ENCODE results near the gene FOXC1.

FOXC1 gene

DNA sequence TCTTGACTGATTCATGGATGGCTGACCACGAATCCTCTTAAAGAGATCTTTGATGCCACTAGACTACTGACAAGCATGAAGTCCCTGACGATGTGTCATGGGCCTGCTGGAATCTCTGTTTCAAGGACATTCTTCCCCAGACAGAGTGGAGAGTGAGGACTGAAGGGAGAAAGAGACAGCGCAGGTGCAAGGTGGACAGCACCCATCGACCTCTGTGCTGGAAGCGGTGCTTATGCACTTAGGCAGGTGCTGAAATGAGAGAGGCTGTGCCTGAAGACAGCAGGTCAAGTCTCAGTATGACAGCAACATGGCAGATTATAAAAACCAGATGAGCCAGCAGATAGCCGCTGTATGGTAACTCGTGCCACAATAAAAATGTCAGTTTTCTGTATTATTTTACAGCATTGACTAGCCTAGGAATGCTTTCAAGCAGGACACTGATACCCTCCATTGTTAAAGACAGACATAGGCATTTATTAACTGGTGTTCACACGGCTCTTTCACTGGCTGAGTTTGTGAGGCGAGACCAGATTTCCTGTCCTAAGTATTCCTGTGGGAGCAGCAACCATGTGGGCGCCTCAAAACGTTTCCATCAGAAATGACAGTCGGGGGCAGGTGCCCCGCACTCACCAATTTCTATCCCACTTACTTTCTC is 47.5 kb downstream of the FOXC1 start:
- DNase-seq (ENCODE audit: low read depth) = no peak
- no peak overlapping the region for H3K4me3 ChIP-seq (replicated peaks; ENCODE audit: low read depth, low read length)
- TF ChIP-seq, protein P1, sequence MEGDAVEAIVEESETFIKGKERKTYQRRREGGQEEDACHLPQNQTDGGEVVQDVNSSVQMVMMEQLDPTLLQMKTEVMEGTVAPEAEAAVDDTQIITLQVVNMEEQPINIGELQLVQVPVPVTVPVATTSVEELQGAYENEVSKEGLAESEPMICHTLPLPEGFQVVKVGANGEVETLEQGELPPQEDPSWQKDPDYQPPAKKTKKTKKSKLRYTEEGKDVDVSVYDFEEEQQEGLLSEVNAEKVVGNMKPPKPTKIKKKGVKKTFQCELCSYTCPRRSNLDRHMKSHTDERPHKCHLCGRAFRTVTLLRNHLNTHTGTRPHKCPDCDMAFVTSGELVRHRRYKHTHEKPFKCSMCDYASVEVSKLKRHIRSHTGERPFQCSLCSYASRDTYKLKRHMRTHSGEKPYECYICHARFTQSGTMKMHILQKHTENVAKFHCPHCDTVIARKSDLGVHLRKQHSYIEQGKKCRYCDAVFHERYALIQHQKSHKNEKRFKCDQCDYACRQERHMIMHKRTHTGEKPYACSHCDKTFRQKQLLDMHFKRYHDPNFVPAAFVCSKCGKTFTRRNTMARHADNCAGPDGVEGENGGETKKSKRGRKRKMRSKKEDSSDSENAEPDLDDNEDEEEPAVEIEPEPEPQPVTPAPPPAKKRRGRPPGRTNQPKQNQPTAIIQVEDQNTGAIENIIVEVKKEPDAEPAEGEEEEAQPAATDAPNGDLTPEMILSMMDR (IDR thresholded peaks at IDR 0.05; ENCODE audit: low read length, missing control alignments) = no peak

DNA sequence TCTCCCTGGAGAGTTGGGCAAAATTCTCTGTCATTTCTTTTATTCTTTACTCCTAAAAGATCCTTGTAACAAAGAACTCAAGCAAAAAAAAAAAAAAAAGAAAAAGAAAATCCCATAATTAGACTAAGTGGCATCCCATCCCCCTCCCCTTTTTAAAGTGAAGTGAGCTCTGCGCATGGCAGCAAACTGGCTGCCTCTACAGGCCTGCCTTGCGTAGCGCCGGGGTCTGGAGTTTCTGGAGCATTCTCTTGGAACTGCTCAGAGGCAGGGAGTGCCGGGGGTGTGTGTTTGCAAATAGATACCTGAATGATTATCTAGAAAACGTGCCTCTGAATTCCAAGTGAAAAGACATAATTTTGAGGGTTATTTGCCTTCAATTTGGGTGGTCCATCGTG is 48.1 kb downstream of the FOXC1 start:
- TF ChIP-seq, protein P1 (IDR thresholded peaks at IDR 0.05; ENCODE audit: low read length, missing control alignments) = no peak
- no peak overlapping the region for H3K4me3 ChIP-seq (replicated peaks; ENCODE audit: low read depth, low read length)
- DNase-seq (ENCODE audit: low read depth) = no peak

DNA sequence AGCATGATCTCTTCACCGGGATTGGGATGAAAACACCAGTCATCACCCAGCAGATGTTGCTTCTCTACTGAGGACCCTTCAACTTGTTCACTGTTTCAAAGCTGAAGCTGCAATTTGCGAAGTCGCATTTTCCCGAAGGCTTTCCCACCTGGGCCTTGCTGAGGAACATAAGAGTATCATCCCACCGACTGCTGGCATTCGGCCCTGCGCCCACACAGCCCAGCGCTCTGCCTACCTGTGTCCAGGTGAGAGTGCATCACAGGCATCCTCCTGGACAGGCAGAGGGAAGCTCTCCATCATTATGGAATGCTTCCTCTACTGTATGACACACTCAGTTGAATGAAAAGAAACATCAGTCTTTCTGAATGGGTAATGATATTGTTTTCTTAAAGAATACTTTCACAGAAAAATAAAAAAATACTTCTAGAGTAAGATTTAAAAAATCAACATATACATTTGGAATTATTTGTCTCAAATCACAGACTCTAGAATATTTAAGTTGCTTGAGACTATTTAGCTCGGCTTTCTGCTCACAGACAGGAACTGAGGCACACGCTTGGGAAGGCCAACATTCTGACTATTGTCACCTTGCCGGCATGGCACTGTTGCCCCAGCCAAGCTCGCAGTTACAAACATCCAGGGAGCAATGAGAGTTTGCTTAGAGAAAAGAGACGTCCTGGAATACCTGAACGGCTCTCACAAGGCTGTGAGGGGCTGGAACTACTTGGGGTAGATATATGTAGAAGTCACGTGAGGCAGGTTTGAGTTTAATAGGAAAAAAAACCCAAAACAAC is 48.7 kb downstream of the FOXC1 start:
- no peak for DNase-seq (ENCODE audit: low read depth)

GRCh38 chr6:1659816-1660215 is 50.1 kb downstream of the FOXC1 start:
- DNase-seq (ENCODE audit: low read depth) = no peak
- H3K4me3 ChIP-seq (replicated peaks; ENCODE audit: low read depth, low read length) = no peak overlapping the region
- TF ChIP-seq, protein P1 (IDR thresholded peaks at IDR 0.05; ENCODE audit: low read length, missing control alignments) = no peak

More for the DNA sequence above, 48.7 kb downstream of the FOXC1 start:
- TF ChIP-seq, protein P1 (IDR thresholded peaks at IDR 0.05; ENCODE audit: low read length, missing control alignments) = no peak
- no peak overlapping the region for H3K4me3 ChIP-seq (replicated peaks; ENCODE audit: low read depth, low read length)

GRCh38 chr6:1662534-1662933 is 52.8 kb downstream of the FOXC1 start:
- TF ChIP-seq, protein P1 (IDR thresholded peaks at IDR 0.05; ENCODE audit: low read length, missing control alignments) = no peak
- no peak overlapping the region for H3K4me3 ChIP-seq (replicated peaks; ENCODE audit: low read depth, low read length)
- DNase-seq (ENCODE audit: low read depth) = no peak
